ENCODE results near the gene ARAF.
"Not testable (repeated sequence)": the region's sequence is repeated elsewhere in the genome, so short reads cannot be mapped to it uniquely, and the experiment has no call there.

ARAF gene

GRCh38 chrX:47586043-47586787, 25.2 kb downstream of the ARAF start:
- FAIRE-seq, result no peak

GRCh38 chrX:47587091-47587891, 26.3 kb downstream of the ARAF start:
- FAIRE-seq, result no peak

DNA sequence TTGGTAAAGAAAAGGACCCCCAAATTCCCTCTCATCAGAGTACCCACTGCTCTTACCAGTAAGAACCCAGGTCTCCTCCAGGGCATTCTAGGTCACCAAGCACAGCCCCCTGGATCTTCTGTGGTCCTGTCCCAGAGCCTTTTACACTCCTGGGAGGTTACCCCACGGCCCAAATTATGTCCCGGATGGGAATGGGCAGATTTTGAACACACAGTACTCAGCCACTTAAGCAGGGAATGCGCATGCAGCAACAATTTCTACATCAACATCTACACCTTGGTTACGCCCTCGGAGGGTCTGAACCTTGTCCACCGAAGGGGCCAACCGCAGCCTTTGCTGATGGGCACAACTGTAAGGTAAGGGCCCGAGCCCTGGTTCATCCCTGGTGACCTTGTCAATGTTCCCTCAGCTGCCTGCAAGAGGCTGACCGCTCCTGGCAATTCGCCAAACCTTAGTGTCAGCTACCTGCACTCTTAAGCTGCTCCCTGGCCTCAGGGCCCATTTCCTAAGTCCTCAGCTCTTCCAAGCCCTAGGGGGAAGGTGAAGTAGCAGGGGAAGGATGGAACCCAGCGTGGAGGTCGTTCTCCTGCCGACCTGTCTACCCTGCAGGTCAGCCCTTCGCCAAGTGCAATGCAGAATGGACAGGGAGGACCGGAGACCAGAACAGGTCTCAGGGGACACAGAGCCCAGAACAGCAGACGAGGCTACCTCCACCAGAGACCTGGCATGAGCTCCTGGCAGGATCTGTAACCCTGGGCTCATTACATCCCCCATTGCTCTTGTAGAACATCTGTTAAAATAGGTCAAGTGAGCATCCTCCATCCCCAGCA, 27.1 kb downstream of the ARAF start:
- no peak for FAIRE-seq

- FAIRE-seq, result no peak
Measured at GRCh38 chrX:47590984-47591383, 30.0 kb downstream of the ARAF start.

- no peak for FAIRE-seq
Measured at GRCh38 chrX:47593522-47593921, 32.5 kb downstream of the ARAF start.

DNA sequence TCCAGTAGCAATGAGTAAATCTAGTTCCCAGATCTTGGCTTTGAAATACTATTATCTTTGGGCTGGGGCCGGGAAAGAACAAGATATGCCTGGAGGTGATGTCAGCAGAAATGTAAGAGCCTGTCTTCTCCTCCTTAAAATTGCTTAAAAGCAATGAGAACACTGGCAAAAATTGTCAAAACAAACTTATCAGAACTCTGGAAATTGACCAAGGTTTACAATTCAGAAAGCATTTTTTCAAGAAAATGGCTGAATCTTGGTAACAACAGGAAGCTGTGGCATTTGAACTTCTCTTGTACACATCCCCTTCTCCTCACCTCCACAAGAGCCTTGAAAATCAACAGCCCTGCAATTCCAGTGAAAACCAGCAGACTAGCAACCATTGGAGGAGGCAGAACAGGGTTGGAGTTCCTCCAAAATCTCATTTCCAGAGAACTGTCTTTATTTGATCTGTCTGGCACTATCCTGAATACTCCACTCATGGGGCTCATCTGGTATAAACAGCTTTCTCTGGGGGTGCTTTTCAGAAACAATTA, 34.8 kb downstream of the ARAF start:
- peak; percentile 38 for FAIRE-seq

GRCh38 chrX:47596256-47596655, 35.3 kb downstream of the ARAF start:
- peak; percentile 65 for FAIRE-seq

DNA sequence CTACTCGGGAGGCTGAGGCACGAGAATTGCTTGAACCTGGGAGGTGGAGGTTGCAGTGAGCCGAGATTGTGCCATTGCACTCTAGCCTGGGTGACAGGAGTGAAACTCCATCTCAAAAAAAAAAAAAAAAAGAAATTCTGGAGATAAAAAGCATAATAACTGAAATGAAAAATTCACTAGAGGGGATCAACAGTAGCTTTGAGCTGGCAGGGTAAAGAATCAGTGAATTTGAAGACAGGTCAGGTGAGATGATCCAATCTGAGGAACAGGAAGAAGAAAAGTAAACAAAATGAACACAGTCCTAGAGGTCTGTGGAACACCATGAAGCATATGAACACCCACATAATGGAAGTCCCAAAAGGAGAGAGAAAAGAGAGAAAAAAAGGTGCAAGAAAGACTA, 36.2 kb downstream of the ARAF start:
- no peak for FAIRE-seq

GRCh38 chrX:47603125-47603524, 42.1 kb downstream of the ARAF start:
- FAIRE-seq, result not testable (repeated sequence)

GRCh38 chrX:47605024-47605423, 44.0 kb downstream of the ARAF start:
- FAIRE-seq, result no peak

GRCh38 chrX:47607091-47607490, 46.1 kb downstream of the ARAF start:
- peak; percentile 53 for FAIRE-seq

GRCh38 chrX:47608130-47608810, 47.3 kb downstream of the ARAF start:
- FAIRE-seq, result no peak

- FAIRE-seq, result no peak
Measured at GRCh38 chrX:47610511-47610910, 49.5 kb downstream of the ARAF start.

- FAIRE-seq, result no peak
Measured at GRCh38 chrX:47611489-47611888, 50.5 kb downstream of the ARAF start.

GRCh38 chrX:47611926-47612325, 50.9 kb downstream of the ARAF start:
- no peak for FAIRE-seq

- FAIRE-seq, result no peak
Measured at GRCh38 chrX:47612418-47612817, 51.4 kb downstream of the ARAF start.

GRCh38 chrX:47613082-47613481, 52.1 kb downstream of the ARAF start:
- FAIRE-seq, result no peak

DNA sequence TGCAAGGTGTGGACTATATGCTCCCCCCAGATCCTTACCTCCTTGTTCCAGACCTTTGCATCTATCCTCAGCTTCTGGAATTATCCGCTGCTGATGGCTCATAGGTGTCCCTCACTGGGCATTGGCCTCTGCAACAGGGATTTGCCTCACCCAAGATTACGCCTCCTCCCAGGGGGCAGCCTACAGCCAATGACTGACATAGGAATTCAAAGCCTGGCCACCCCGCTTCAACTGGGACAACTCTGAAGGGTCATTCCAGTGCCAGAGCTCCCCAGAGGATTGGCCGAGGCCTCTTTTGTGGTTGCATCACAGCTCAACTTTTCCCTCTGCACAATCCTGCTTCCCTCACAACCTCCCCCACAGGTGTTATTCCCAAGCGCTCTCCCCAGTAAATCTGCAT, 53.6 kb downstream of the ARAF start:
- no peak for FAIRE-seq

GRCh38 chrX:47618923-47619485, 58.0 kb downstream of the ARAF start:
- FAIRE-seq, result no peak

GRCh38 chrX:47619486-47620302, 58.7 kb downstream of the ARAF start, which contains the start of gene SYN1:
SYN1 (minus strand) TSS chrX:47619857; CDS start chrX:47619728, 129 bp downstream.
- no peak for FAIRE-seq

- FAIRE-seq, result no peak
Measured at GRCh38 chrX:47620303-47620685, 59.3 kb downstream of the ARAF start.
